ENCODE measurements around the gene HS6ST2.

Gene HS6ST2

DNA sequence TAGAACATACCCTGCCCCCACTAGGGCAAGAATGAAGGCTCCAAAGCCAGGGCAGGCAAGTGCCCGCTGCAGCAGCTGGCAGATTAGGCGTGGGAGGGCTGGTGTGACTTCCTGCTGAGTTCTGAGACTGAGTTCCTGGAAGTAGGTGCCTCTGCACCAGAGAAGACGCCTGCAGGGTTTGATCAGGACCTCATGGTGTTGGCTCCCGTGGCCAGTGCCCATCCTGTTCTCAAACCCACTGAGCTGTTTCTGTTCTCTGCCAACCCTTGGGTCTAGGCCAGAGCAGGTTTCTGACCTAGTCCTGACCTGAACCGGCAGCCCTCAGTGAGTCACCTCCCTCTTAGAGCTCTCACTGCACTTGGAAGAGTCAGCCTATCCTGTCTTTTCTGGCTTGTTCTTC is 220.7 kb downstream of the HS6ST2 start:
- peak; percentile 6 for DNase-seq

DNA sequence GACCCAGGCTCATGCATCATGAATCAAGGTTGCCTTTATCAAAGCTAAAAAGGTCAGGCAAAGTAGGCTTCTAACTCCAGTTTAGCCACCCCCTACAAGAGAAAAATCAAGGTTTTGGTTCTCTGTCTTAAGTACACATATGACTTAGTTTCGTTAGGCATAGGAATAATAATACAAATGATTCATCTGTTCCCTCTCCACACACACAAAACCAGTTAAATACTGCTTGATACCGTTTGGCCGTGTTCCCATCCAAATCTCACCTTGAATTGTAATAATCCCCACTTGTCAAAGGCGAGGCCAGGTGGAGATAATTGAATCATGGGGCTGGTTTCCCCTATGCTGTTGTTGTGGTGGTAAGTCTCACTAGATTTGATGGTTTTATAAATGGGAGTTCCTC is 226.2 kb downstream of the HS6ST2 start:
- no peak for DNase-seq

DNA sequence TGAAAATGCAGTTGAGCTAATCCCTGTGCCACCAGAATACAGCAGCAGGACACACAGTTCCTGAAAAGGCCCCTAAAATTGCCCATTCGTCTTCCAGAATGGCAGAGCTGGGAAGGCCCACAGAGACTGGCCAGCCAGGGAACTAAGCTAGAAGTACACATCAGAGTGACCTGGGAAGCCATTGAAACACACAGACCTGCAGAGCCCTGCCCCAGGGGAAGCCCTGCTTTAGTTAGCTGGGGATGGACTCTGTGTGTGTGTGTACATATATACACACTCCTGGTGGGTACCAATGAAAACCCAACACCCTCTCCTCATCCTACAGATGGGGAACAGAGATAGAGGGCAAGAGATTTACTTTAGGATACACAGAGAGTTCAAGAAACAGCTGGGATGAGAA is 227.7 kb downstream of the HS6ST2 start:
- no peak for DNase-seq

DNA sequence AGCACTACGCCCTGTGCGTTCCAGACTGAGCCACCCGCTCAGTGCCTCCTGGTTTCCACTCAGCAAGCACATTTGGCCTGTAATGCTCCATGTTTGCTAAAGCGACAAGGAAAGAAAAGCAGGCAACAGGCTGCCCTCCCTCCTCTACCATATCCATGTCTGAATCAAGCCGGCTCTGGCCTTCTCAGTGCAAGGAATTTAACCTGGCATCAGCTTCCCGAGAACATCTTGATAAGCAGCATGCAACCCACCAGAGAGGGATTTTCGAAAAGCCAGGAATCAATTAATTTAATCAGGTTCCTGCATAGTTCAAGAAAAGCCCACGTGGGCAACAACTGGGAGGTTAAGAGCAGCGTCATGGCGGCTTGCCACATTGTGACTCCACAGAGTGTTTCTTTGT is 228.2 kb downstream of the HS6ST2 start:
- no peak for DNase-seq

DNA sequence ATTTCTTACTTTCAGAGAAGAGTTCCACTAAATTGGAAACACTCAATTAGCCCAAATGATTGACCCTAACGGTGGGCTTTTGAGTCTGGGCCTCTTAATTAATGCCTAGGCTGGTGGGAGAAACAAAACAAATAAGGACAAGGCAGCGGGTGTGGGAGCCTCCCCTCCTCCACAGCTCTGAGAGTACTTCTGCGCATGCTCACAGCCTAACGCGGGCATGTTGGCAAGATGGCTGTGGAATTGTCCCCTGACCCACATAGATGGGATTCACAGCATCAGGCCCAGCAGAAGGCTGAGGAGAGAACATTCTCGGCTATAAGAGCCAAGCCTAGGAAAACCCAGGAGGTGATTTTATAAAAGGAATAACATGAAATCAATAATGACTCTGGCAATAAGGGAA is 230.1 kb downstream of the HS6ST2 start:
- no peak for DNase-seq

DNA sequence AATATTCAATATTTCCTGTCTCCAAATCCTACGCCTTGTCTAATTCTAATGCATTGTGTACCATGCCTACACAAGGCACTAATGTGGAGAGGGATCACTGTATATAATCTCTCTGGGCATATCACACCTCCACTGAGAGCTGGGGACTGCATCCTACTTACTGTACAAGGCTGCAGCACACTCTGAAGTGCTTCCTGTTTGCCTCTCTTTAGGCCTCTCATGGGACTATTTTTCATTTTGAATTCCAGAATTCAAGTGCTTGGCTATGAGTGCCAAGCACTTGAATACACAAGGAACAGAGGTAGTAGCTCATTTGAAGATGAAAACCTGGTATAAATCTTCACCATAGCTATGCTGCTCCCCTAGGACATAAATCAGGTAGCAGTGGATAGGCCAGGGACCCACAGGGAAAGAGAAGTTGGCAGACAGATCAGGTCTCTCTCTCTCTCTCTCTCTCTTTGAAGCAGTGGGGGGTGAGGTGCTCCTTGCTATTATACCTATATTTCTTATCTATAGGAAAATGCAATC is 239.9 kb downstream of the HS6ST2 start:
- no peak for DNase-seq

DNA sequence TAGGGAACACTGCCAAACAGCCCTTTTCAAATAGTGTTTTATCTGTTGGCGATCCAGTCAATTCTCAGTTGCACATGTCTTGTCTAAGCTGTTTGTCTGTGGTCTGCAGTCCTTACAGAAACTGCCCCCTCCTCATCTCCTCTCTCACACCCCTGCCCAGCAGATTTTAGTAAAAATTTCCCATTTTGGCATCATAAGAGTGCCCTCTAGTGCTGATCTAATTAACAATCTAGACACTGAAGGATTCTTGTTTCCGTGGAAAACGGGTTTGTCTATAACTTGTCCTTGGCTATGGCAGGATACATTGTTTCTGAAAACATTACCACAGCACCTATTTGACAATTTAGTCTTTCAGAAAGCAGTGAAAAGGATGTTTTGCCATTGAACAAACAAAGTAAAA is 242.4 kb downstream of the HS6ST2 start:
- DNase-seq: no peak

DNA sequence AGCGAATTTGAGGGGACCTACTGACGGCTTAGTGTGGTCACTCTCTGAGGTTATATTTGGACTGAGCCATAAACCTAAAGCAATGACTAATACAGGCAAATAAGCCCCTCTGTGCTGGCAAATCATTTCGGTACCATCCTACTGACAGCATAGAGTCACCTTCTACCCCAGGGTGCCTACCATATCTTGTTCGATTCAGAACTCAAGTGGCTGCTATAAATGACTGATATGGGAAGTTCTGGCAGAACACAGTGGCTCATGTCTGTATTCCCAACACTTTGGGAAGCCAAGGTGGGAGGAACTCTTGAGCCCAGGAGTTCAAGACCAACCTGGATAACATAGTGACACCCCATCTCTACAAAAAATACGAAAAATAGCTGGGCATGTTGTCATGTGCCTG is 243.5 kb downstream of the HS6ST2 start:
- DNase-seq: no peak

DNA sequence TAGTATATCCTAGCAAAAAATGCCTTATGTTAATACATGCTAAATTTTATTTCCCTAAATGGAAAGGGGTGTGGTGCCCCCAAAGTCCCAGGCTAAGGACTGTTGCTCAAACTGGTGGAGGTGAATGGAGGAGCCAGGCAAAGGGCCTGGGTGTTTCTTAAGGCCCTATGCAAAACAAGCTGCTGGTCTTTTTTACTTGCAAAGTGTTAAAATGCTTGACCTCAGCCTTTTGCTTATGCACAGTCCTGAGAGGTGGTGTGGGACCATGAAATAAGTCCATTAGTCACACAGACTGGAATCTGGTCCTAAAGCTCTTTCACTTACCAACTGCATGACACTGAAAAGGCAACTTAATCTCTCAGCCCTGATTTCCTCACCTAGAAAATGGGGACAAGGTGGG is 246.1 kb downstream of the HS6ST2 start:
- no peak for DNase-seq

DNA sequence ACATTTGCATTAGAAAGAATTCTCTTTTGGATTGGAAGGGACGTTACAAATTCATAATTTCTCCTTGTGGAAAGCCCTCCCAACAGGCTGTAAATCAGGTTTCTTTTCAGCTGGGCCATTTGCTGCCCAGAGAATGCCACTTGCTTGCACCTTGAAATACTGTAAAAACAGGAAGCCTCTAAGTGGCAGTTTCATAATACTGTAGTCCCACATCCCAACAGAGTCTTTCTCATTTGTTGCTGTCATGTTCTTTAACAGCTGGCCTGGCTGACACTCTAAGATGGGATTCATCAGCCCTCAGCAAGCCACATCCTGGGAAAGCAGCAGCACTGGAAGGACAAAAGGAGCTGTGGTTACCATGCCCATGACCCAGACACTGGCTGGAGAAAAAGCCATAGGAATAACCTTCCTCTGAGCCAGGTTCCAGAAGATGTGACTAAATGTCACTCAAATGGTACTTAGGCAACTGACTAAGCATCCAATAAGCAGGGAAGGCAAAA is 247.7 kb downstream of the HS6ST2 start:
- DNase-seq: no peak

DNA sequence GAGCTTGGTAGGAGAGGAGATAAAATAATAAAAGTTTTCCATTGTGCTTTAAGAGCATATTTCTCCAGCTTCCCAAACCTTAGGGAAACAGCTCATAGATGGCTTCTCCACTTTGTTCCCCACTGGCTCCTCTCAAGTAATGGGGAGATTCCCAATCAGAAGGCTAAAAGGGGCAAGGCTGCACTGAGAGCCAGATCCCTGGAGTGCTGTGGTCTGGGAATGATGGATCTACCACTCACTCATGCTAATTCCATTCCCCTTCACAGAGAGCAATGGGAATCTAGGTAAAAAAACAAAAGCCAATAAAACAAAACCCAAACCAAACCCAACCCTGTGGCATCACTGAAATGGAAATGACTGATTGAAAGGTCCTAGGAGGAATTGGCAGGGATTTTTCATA is 249.9 kb downstream of the HS6ST2 start:
- DNase-seq: no peak

DNA sequence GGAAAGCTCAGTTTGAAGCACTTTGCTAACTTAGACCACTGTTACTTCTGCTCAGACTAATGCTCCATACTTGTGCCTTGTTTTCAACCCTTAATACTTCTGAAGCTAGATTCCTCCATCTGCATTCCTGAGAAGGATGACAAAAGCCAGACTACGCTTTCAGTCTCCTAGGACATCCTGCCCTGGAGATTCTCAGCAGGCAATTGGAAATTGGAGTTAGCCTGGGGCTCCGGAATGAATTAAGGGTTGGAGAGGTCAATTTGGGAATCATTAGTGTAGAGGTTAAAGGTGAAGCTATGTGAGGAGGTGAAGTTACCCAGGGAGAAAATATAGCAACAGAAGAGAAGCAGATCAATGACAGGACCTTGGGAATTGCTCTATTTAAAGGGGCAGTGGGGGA is 253.7 kb downstream of the HS6ST2 start:
- no peak for DNase-seq

DNA sequence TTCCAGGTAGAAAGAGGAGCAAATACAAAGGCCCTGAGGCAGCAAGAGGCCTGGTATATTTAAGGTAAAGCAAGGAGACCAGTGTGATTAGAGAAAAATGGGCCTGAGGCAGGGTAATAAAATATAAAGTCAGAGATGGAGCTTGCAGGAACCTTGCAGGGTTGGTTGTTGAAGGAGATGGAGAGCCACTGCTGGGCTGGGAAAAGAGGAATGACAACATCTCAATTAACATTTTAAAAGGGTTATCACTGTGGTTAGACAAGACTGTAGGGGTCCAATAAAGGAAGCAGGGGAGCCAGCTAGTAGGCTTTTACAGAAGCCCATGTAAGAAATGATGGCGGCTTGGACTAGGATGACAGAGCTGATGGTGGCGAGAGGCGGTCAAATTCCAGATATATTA is 264.0 kb downstream of the HS6ST2 start:
- no peak for DNase-seq

DNA sequence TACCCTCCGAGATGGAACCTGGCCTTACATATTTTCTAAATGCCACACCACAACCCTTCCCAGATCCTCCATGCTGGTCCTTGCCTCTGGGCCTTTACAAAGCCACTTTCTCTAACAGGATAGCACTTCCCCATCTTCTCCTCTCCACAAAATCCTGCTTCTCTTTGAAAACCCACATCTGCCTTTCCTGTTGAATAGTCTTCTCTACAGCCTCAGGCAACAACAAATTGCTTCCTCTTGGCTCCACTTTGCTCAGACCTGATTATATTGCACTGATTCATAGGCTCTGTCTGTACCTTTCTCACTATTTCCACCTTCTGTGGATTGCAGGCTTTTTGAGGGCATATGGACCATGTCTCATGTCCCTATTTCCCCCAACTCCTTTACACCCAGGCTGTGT is 265.9 kb downstream of the HS6ST2 start:
- no peak for DNase-seq

DNA sequence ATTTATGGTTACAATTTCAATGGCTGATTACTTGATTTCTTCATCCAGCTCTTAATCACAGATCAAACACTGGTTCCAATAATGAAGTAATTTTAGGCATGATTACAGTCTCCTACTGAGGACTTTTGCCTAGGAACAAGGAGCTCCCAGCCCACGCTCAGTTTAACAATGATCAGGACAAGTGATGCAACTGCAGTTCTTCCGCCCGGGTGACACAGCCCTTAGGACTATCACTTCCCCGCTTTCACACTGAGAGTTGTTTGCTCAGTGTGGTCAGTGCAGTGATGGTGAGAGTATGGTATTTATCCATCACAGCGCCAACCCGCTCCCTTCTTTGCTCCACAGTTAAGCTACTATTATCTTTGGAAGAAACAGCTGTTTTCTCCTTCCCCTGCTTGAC is 266.4 kb downstream of the HS6ST2 start:
- DNase-seq: no peak

DNA sequence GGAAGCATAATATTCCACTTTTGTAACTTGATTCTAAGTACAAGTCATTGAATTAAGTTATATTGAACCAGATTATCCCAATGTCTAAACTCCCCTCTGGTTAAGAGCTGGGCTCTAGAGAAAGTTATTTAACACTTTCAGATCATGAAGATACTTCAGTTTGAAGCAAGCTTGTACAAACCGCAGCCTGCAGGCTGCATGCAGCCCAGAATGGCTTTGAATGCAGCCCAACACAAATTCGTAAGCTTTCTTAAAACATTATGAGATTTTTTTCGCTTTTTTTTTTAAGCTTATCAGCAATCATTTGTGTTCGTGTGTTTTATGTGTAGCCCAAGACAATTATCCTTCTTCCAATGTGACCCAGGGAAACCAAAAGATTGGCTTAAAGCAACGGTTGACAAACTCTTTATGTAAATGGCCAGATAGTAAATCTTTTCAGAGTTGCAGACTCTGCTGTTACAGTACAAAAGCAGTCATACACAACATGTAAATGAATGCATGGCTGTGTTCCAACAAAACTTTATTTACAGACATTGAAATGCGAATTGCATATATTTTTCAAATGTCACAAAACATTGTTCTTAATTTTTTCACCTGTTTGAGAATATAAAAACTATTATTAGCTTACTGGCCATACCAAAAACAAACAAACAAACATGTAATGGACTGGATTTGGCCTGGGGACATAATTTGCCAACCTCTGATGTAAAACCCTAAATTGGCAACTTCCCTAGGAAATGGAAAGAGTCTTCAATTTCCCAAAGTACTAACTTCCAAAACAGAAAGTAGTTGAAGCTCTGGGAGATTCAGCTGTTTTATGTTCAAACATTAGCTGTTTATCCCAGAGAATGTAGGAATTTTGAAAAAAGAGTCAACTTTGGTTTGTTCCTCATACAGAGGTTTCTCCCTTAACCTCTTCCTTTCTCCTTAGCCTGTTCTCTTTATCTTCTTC is 268.5 kb downstream of the HS6ST2 start:
- no peak for DNase-seq

DNA sequence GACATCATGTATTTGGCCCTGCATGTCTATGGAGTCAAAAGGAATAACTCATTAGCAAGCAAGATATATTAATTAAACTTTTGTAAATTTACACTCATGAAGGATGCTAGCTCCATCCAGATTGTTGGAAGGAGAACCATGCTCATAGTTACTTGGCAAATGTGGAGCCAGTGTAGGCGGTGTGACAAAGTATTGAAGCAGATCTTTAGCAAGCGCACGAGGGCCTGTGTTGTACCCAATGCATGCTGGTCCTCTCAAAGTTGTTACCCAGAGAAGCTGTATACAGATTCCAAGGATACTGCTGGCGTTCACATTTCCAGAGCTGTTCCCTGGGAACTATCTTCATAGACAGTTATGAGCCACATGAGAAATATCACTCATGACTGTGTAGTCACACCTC is 273.2 kb downstream of the HS6ST2 start:
- no peak for DNase-seq

DNA sequence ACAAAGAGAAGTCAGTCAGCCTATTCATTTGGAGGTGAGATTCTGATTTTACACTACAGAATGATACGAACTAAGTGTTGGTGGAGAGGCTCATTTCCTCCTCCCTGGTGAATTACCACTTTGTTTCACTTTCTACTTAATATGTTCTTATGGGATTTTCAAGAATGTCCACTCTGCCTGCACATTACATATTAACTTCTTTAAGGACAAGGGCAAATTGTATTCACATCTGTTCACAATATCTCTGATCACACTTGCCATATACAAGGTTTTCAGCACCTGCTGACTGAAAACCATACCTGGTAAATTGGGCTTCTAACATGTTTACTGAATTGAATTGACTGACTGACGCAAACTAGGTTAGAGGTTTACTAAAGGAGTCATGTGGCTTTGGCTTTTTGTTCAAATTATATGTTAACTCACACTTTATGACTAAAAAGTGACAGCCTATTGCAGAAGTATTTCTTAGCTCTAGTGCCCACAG is 281.2 kb downstream of the HS6ST2 start:
- no peak for DNase-seq

DNA sequence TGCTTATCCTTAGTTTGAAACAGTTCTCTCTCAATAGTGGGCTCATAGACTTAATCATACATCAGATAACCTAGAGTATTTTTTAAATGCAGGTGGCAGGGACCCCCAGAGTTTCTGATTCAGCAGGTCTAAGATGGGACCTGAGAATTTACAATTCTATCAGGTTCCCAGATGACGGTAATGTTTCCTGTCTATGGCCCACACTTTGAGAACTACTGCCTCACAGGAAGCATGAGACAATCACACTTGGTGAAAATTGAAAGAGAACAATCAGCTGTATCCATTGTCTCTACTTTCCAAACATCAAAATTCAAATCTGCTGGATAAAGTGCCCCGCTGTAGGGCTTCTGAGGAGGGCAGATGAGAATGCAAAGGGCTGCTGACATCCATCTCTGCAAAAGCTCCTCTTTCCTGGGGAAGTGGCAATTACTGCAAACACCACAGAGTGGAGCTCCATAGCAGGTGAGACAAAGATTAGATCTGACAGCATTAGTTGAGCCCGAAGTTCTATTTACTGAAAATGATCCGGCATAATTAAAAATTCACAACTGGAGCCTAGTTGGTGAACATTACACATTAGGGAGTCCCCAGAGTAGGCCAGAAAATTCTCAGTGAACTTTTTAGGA is 281.8 kb downstream of the HS6ST2 start:
- no peak for DNase-seq

DNA sequence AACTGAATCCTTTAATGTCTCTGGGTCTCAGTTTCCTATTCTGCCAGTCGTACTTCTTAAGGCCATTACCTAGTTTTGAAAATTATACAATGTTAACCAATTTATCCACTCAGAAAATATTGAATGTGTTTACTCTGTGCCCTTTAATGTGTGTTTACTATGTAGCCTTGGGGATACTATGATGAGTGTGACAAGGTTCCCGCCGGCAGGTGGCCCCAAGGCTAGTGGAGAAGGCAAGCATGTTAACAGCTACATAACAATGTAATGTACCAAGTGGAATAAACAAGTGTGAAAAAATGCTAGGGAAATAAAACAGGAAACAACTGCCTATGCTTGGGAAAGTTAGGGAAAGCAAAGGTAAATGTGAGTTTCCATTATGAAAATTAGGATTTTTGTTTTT is 282.3 kb downstream of the HS6ST2 start:
- DNase-seq: no peak

DNA sequence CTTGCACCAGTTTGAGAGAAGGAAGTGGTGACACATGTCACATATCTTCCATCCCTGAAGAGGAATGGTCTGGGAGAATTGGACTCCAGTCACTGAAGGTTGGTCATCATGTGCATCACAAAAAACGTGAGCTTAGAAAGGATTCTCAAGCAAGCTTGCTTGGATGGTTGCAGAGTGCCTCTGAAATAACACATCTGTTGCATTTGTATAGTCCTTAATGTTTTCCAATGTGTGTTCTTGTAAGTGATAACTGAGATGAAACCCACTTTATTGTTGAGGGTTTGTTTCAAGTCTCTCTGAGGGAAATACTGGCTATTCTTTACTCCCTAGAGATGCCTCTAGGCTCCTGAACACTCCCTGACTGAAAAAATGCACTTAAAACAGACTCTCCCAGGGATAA is 285.1 kb downstream of the HS6ST2 start:
- DNase-seq: no peak

DNA sequence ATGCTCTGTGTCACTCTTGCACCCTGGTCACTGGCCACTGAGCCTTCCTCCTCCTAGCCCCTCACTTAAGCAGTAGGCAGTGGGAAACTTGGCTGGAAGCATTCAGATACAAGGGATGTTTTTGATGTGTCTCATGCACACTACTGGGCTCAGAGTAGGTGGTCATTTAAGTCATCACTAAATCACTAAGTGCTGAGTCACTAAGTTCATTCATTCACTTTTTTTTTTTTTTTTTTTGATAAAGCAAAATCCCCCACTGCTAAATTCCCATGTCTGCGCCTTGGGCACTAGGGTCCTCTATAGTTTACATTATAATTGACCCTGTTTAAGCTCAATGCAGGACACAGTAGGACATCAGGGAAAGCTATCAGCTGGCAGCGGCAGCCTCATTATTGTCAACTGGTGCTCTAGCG is 287.2 kb downstream of the HS6ST2 start:
- DNase-seq: no peak

DNA sequence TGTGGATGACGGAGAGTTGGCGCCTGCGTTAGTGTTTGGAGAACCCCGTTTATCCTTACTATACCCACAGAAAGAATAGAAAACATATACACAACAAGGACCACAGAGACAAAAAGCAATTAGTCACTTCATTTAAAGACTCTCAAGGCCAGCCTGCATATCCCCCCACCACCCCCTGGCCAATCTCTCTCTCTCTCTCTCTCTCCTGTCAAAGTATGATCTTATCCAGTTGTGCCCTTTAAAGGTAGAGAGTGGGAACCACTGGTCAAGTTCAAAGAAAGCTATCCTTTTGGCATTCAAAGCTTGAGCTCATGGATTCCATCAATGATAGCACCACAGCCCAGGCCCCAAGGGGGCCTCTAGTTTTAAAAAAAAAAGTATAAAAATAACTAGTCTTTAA is 289.3 kb downstream of the HS6ST2 start:
- DNase-seq: no peak

DNA sequence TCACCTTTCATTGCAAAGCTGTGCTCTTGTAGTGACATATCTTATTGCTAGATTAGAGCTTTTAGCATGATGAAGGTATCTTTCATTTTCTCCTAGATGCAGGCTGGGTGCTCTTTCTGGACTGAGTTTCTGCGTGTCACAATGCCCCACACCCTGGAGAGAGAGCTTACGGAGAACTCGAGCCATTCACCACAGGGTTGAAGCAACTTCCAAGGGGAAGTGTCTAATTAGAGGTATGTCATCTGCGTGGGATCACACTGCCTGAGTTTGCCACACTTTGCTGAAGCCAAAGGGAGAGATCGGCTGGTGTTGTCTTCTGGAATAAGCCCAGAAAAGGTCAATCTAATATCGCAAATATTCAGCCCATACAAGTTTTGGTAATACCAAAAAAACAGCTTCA is 290.3 kb downstream of the HS6ST2 start:
- DNase-seq: no peak
